Measurements from ENCODE around the gene KLB.

DNA sequence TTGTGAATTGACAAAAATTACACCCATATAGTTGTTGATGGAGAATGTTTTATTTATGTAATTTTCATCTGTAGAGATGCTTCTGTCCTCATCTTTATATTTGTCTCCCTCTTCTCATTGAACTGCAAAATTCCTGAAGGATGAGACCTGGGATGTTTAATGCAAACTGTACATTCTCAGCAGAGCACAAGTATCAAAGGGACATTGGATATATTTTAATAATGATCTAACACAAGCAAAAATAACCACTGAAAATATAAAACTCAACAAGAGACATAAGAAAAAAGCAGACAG, 91.9 kb downstream of the KLB start:
- TF ChIP-seq CTCF (IDR thresholded peaks at IDR 0.05; ENCODE audit: low read depth, low read length, missing input control) (no peak), ATF3 (IDR thresholded peaks at IDR 0.05) (no peak), TAF1 (conservative IDR thresholded peaks at IDR 0.05) (no peak), MAX (IDR thresholded peaks at IDR 0.05) (no peak), HNF4G (IDR thresholded peaks at IDR 0.05) (no peak), RXRA (IDR thresholded peaks at IDR 0.05) (no peak), SP1 (IDR thresholded peaks at IDR 0.05) (no peak)
